Erythroblast (primary cell): ENCODE results near the gene REXO2.

Experiments used
- DNase-seq, 2 experiments: peaks; one replicate each; lab custom pipeline; 2025; lab: John Stamatoyannopoulos, UW
- GATA1 ChIP-seq: IDR thresholded peaks from 2 replicates; pipeline ENCODE4 v1.6.1; 2011; ENCODE audit warnings: low read depth, mild to moderate bottlenecking, control low read depth, low read length, moderate library complexity
- POLR2A ChIP-seq: IDR thresholded peaks from 2 replicates; pipeline ENCODE4 v1.6.1; 2011; ENCODE audit warnings: mild to moderate bottlenecking, low read length

Gene REXO2

GRCh38 chr11:114449845-114450244 is 10.6 kb downstream of the REXO2 start:
- DNase-seq = peak; percentile 92 to 95
- peak; percentile 61 for TF ChIP-seq GATA1
- TF ChIP-seq POLR2A = peak; percentile 25

- DNase-seq = no peak
- no peak for TF ChIP-seq POLR2A
- TF ChIP-seq GATA1 = no peak
Measured at GRCh38 chr11:114452399-114452798, 13.1 kb downstream of the REXO2 start.

- DNase-seq = no peak
- TF ChIP-seq GATA1 (no peak), POLR2A (no peak)
Measured at GRCh38 chr11:114463999-114464398, 24.7 kb downstream of the REXO2 start.

GRCh38 chr11:114466742-114467141 is 27.5 kb downstream of the REXO2 start:
- TF ChIP-seq POLR2A (no peak), GATA1 (no peak)
- DNase-seq = no peak

GRCh38 chr11:114472661-114473060 is 33.4 kb downstream of the REXO2 start:
- no peak for TF ChIP-seq GATA1
- TF ChIP-seq POLR2A = no peak
- no peak for DNase-seq

GRCh38 chr11:114478001-114478410 is 38.7 kb downstream of the REXO2 start:
- no peak for DNase-seq
- TF ChIP-seq POLR2A (no peak), GATA1 (no peak)

- peak in 1 of 2 experiments; percentile 10 for DNase-seq
- TF ChIP-seq POLR2A = no peak
- TF ChIP-seq GATA1 = no peak
Measured at GRCh38 chr11:114478768-114479167, 39.5 kb downstream of the REXO2 start.

- no peak for TF ChIP-seq POLR2A
- no peak for TF ChIP-seq GATA1
- DNase-seq = no peak
Measured at GRCh38 chr11:114479331-114479730, 40.1 kb downstream of the REXO2 start.

- TF ChIP-seq GATA1 (no peak), POLR2A (no peak)
- DNase-seq = no peak
Measured at GRCh38 chr11:114482114-114482513, 42.8 kb downstream of the REXO2 start.

GRCh38 chr11:114483929-114484328 is 44.7 kb downstream of the REXO2 start:
- TF ChIP-seq GATA1 (no peak), POLR2A (no peak)
- no peak for DNase-seq

- TF ChIP-seq POLR2A (no peak), GATA1 (no peak)
Measured at GRCh38 chr11:114496915-114497314, 57.6 kb downstream of the REXO2 start.

GRCh38 chr11:114499756-114500155 is 60.5 kb downstream of the REXO2 start:
- DNase-seq = no peak
- TF ChIP-seq POLR2A (no peak), GATA1 (no peak)

More at GRCh38 chr11:114496915-114497314, 57.6 kb downstream of the REXO2 start:
- DNase-seq = peak; percentile 4 to 15
